Measurements from ENCODE around the gene PDGFD.

The PDGFD gene

GRCh38 chr11:104003491-104003890 is 160.5 kb downstream of the PDGFD start:
- TF ChIP-seq, protein P1, sequence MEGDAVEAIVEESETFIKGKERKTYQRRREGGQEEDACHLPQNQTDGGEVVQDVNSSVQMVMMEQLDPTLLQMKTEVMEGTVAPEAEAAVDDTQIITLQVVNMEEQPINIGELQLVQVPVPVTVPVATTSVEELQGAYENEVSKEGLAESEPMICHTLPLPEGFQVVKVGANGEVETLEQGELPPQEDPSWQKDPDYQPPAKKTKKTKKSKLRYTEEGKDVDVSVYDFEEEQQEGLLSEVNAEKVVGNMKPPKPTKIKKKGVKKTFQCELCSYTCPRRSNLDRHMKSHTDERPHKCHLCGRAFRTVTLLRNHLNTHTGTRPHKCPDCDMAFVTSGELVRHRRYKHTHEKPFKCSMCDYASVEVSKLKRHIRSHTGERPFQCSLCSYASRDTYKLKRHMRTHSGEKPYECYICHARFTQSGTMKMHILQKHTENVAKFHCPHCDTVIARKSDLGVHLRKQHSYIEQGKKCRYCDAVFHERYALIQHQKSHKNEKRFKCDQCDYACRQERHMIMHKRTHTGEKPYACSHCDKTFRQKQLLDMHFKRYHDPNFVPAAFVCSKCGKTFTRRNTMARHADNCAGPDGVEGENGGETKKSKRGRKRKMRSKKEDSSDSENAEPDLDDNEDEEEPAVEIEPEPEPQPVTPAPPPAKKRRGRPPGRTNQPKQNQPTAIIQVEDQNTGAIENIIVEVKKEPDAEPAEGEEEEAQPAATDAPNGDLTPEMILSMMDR (IDR thresholded peaks at IDR 0.05; ENCODE audit: low read depth, low read length, missing control alignments), result no peak
- H3K4me3 ChIP-seq (replicated peaks; ENCODE audit: low read depth, low read length), result no peak overlapping the region
- DNase-seq (ENCODE audit: extremely low read depth, low read depth), result no peak

DNA sequence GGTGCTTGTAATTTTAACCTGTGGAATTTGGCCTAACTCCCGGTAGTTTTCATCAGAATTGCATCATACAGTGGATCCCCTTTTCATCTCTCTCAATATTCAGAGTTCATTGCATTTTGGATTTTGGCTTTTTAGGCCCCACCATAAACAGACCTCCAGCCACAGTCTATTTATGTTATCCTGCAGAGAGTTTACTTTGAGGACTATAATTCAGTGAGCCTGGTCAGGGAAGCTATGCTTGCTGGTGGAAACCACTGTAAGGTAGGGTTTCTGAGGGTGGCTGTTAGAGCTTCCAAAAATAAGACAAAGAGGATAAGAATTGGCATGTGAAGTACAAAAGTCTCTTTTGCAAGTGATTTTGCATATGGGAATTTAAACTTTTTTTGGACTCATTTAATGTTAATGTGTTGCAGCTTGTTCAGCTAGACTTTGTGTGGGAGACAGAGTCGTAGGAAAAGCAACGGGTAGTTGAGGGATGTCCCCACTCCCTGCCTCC is 162.3 kb downstream of the PDGFD start:
- no peak for DNase-seq (ENCODE audit: extremely low read depth, low read depth)
- no peak overlapping the region for H3K4me3 ChIP-seq (replicated peaks; ENCODE audit: low read depth, low read length)
- TF ChIP-seq, protein P1 (IDR thresholded peaks at IDR 0.05; ENCODE audit: low read depth, low read length, missing control alignments), result no peak

- H3K4me3 ChIP-seq (replicated peaks; ENCODE audit: low read depth, low read length), result no peak overlapping the region
- no peak for DNase-seq (ENCODE audit: extremely low read depth, low read depth)
- TF ChIP-seq, protein P1 (IDR thresholded peaks at IDR 0.05; ENCODE audit: low read depth, low read length, missing control alignments), result no peak
Observed at GRCh38 chr11:104000798-104001197, 163.1 kb downstream of the PDGFD start.

DNA sequence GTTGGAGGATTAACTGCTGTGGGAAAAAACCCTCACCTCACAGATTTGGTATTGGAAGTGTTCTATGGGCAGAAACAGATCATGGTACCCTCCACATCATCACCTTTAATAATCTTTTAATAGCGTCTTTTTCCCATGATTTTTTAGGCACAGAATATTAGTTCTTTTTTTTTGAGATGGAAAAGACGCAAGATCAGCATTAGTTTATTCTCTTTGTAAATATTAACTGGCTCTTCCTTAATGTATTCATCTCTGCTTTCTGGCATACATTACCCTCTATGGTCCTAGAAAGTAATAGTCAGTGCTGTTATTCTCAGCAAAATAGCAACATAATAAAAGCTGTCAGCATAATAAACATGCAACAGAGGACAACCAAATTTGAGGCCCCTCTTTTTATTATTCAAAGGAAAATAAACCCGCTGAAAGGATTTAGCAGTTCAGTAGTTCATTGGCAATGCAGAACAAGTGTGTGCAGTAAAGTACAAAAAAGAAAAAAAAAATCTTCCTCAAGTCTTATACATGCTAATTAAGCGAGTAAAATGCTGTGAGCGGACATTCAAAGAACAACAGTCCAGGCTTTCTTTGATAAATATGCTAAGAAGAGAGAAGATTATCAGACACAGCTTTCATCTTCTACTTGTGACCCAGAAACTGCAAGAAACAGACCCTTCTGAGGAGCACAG is 165.0 kb downstream of the PDGFD start:
- DNase-seq (ENCODE audit: extremely low read depth, low read depth), result no peak
- H3K4me3 ChIP-seq (replicated peaks; ENCODE audit: low read depth, low read length), result no peak overlapping the region
- TF ChIP-seq, protein P1 (IDR thresholded peaks at IDR 0.05; ENCODE audit: low read depth, low read length, missing control alignments), result no peak

GRCh38 chr11:103997082-103997481 is 166.9 kb downstream of the PDGFD start:
- no peak for DNase-seq (ENCODE audit: extremely low read depth, low read depth)
- TF ChIP-seq, protein P1 (IDR thresholded peaks at IDR 0.05; ENCODE audit: low read depth, low read length, missing control alignments), result no peak
- no peak overlapping the region for H3K4me3 ChIP-seq (replicated peaks; ENCODE audit: low read depth, low read length)

- TF ChIP-seq, protein P1 (IDR thresholded peaks at IDR 0.05; ENCODE audit: low read depth, low read length, missing control alignments), result no peak
- DNase-seq (ENCODE audit: extremely low read depth, low read depth), result no peak
- no peak overlapping the region for H3K4me3 ChIP-seq (replicated peaks; ENCODE audit: low read depth, low read length)
Observed at GRCh38 chr11:103995896-103996295, 168.1 kb downstream of the PDGFD start.

- H3K4me3 ChIP-seq (replicated peaks; ENCODE audit: low read depth, low read length), result no peak overlapping the region
- DNase-seq (ENCODE audit: extremely low read depth, low read depth), result no peak
- TF ChIP-seq, protein P1 (IDR thresholded peaks at IDR 0.05; ENCODE audit: low read depth, low read length, missing control alignments), result no peak
Observed at GRCh38 chr11:103994518-103994917, 169.4 kb downstream of the PDGFD start.

Measured in HFF-Myc (cell line).